HG03045 (cell line): ENCODE data around the gene PLD1.

ENCODE experiments used
- ATAC-seq: cut with Tn5 transposase; IDR thresholded peaks from one replicate; pipeline ENCODE4 v1.9.1; 2021; ENCODE audit warnings: mild to moderate bottlenecking, moderate library complexity; ENCODE audit not compliant: unreplicated experiment

The PLD1 gene

GRCh38 chr3:171797265-171797679 is 13.0 kb downstream of the PLD1 start:
- no peak for ATAC-seq

- ATAC-seq: no peak
These were observed 13.5 kb downstream of the PLD1 start for GRCh38 chr3:171796625-171797264.

GRCh38 chr3:171792531-171792930 is 17.8 kb downstream of the PLD1 start:
- no peak for ATAC-seq

- no peak for ATAC-seq
These were observed 18.6 kb downstream of the PLD1 start for GRCh38 chr3:171791692-171792076.

- ATAC-seq: no peak
These were observed 19.2 kb downstream of the PLD1 start for GRCh38 chr3:171790898-171791691.

- ATAC-seq: no peak
These were observed 19.7 kb downstream of the PLD1 start for GRCh38 chr3:171790574-171790897.

- no peak for ATAC-seq
These were observed 20.4 kb downstream of the PLD1 start for GRCh38 chr3:171789759-171790505.

GRCh38 chr3:171788546-171789351 is 21.5 kb downstream of the PLD1 start:
- ATAC-seq: no peak

- ATAC-seq: no peak
These were observed 23.3 kb downstream of the PLD1 start for GRCh38 chr3:171786997-171787396.

GRCh38 chr3:171784937-171785336 is 25.3 kb downstream of the PLD1 start:
- no peak for ATAC-seq

- no peak for ATAC-seq
These were observed 25.9 kb downstream of the PLD1 start for GRCh38 chr3:171784387-171784786.

- ATAC-seq: no peak
These were observed 26.7 kb downstream of the PLD1 start for GRCh38 chr3:171783626-171784025.

- no peak for ATAC-seq
These were observed 27.2 kb downstream of the PLD1 start for GRCh38 chr3:171783086-171783485.

GRCh38 chr3:171782617-171783016 is 27.7 kb downstream of the PLD1 start:
- no peak for ATAC-seq

GRCh38 chr3:171781711-171782127 is 28.6 kb downstream of the PLD1 start:
- no peak for ATAC-seq

GRCh38 chr3:171778493-171778892 is 31.8 kb downstream of the PLD1 start:
- no peak for ATAC-seq

- no peak for ATAC-seq
These were observed 32.7 kb downstream of the PLD1 start for GRCh38 chr3:171777596-171777995.

GRCh38 chr3:171776839-171777583 is 33.3 kb downstream of the PLD1 start:
- ATAC-seq: no peak

- ATAC-seq: no peak
These were observed 33.9 kb downstream of the PLD1 start for GRCh38 chr3:171776411-171776810.

- no peak for ATAC-seq
These were observed 34.3 kb downstream of the PLD1 start for GRCh38 chr3:171775943-171776342.
